ENCODE results near the gene ZNF831.

Gene ZNF831

DNA sequence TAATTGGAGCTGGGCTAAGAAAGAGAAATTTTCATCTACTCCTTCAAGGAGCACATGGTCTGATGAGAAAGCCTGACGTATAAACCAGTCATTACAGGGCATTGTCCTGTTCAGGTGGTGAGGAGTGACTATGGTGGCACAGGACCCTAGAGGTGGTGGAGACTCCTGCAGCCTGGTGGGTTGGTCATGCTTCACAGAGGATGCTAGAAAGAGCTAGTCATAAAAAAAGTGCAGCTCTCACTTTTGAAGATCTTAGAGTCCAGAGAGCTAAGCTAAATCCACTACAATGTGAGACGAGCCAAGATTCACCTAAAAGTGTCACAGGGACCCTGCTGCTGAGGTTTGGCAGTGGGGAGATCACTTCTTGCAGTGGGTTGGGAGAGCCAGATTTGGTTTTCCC lies 9.8 kb upstream of the ZNF831 start:
- TF ChIP-seq, protein P1, sequence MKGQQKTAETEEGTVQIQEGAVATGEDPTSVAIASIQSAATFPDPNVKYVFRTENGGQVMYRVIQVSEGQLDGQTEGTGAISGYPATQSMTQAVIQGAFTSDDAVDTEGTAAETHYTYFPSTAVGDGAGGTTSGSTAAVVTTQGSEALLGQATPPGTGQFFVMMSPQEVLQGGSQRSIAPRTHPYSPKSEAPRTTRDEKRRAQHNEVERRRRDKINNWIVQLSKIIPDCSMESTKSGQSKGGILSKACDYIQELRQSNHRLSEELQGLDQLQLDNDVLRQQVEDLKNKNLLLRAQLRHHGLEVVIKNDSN (IDR thresholded peaks at IDR 0.05): no peak
- TF ChIP-seq MAX (IDR thresholded peaks at IDR 0.05) (no peak), FOXM1 (IDR thresholded peaks at IDR 0.05; ENCODE audit: borderline replicate concordance, low read depth) (no peak), EP300 (IDR thresholded peaks at IDR 0.05; ENCODE audit: borderline replicate concordance) (no peak), YY1 (IDR thresholded peaks at IDR 0.05; ENCODE audit: low read depth) (no peak)

DNA sequence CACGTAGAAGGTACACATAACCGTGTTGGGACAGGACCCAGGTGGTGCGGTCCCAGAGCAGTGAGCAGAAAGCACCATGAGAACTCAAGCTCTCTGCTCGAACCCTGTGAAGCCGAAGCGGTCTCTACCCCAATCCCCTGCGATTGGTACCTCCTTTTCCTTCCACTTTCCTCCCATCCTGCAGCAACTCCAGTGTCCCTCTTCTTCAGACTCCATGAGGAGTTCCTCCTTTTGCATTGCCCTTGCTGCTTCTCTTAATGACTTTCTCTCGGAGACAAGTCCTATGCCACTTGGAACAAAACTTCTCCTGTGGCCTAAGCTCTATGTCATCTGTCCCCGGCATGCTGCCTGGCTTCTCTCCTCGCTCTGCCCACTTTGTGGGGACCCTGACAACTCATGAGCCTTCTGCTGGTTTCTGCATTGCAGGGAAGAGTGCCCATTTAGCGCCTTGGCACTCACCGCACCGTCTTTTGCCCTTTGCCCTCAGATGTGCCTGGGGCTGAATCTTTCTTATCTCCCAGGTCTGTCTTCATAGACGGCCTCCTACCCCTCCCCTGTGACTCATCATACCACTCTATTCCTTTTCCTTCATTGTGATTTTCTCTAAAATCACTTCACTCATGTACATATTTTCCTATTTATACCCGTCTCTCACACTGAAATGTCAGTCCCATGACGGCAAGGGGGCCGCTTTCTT lies 9.2 kb upstream of the ZNF831 start:
- TF ChIP-seq RAD21 (IDR thresholded peaks at IDR 0.05; ENCODE audit: low read depth) (no peak), EP300 (IDR thresholded peaks at IDR 0.05; ENCODE audit: borderline replicate concordance) (no peak), TCF12 (IDR thresholded peaks at IDR 0.05; ENCODE audit: low read depth) (no peak), MAX (IDR thresholded peaks at IDR 0.05) (no peak), CREB1 (IDR thresholded peaks at IDR 0.05; ENCODE audit: low read depth) (no peak), CEBPB (IDR thresholded peaks at IDR 0.05) (no peak), TAF1 (IDR thresholded peaks at IDR 0.05; ENCODE audit: low read depth) (no peak), NFIC (IDR thresholded peaks at IDR 0.05) (no peak), YY1 (IDR thresholded peaks at IDR 0.05; ENCODE audit: low read depth) (no peak), EGR1 (IDR thresholded peaks at IDR 0.05) (no peak), ZBTB7A (IDR thresholded peaks at IDR 0.05; ENCODE audit: low read depth) (no peak), REST (IDR thresholded peaks at IDR 0.05; ENCODE audit: low read depth) (no peak), TEAD4 (IDR thresholded peaks at IDR 0.05) (no peak), FOXM1 (IDR thresholded peaks at IDR 0.05; ENCODE audit: borderline replicate concordance, low read depth) (no peak)
- TF ChIP-seq, protein P1 (IDR thresholded peaks at IDR 0.05): no peak

DNA sequence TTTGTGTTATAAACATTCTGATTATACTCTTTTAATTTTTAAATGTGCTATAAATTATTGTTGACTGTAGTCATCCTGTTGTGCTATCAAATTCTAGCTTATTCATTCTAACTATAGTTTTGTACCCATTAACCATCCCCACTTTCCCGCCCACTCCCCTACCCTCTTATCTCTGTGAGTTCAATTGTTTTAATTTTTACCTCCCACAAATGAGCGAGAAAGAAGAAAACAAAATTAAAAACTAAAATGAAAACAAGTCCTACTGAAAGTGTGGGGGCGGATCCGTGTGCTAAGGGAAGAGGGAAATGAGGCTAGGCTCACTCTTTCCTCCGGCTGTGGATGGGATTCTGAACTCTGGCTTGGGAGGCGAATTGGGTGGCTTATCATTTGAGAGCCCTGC lies 6.6 kb upstream of the ZNF831 start:
- no peak for TF ChIP-seq TCF12 (IDR thresholded peaks at IDR 0.05; ENCODE audit: low read depth)
- TF ChIP-seq TEAD4 (IDR thresholded peaks at IDR 0.05): no peak
- TF ChIP-seq CREB1 (IDR thresholded peaks at IDR 0.05; ENCODE audit: low read depth): no peak
- TF ChIP-seq MAX (IDR thresholded peaks at IDR 0.05): no peak
- no peak for TF ChIP-seq EGR1 (IDR thresholded peaks at IDR 0.05)
- TF ChIP-seq CEBPB (IDR thresholded peaks at IDR 0.05): no peak
- no peak for TF ChIP-seq YY1 (IDR thresholded peaks at IDR 0.05; ENCODE audit: low read depth)
- TF ChIP-seq, protein P1 (IDR thresholded peaks at IDR 0.05): no peak
- no peak for TF ChIP-seq ZBTB7A (IDR thresholded peaks at IDR 0.05; ENCODE audit: low read depth)

- TF ChIP-seq, protein P1 (IDR thresholded peaks at IDR 0.05): no peak
- no peak for TF ChIP-seq MAX (IDR thresholded peaks at IDR 0.05)
- no peak for TF ChIP-seq CREB1 (IDR thresholded peaks at IDR 0.05; ENCODE audit: low read depth)
- TF ChIP-seq TAF1 (IDR thresholded peaks at IDR 0.05; ENCODE audit: low read depth): no peak
- TF ChIP-seq NFIC (IDR thresholded peaks at IDR 0.05): no peak
- TF ChIP-seq TEAD4 (IDR thresholded peaks at IDR 0.05): no peak
- no peak for TF ChIP-seq YY1 (IDR thresholded peaks at IDR 0.05; ENCODE audit: low read depth)
- no peak for TF ChIP-seq EP300 (IDR thresholded peaks at IDR 0.05; ENCODE audit: borderline replicate concordance)
- no peak for TF ChIP-seq EGR1 (IDR thresholded peaks at IDR 0.05)
- TF ChIP-seq REST (IDR thresholded peaks at IDR 0.05; ENCODE audit: low read depth): no peak
- TF ChIP-seq FOXM1 (IDR thresholded peaks at IDR 0.05; ENCODE audit: borderline replicate concordance, low read depth): no peak
- TF ChIP-seq ZBTB7A (IDR thresholded peaks at IDR 0.05; ENCODE audit: low read depth): no peak
- TF ChIP-seq TCF12 (IDR thresholded peaks at IDR 0.05; ENCODE audit: low read depth): no peak
- TF ChIP-seq RAD21 (IDR thresholded peaks at IDR 0.05; ENCODE audit: low read depth): no peak
- TF ChIP-seq CEBPB (IDR thresholded peaks at IDR 0.05): no peak
Observed at GRCh38 chr20:59157531-59157930, 6.1 kb upstream of the ZNF831 start.
